H1 (cell line): ENCODE data around the gene PPP2R2B. TPM values are rescaled to one million over a fixed set of nuclear protein-coding genes. Genes with fewer than 3 reads are reported as not detected.

Experiments used
- CTCF ChIA-PET: fragments of 300-600 bp; sonication (Branson Sonifier 250); formaldehyde crosslinking; loops from one replicate; lab custom pipeline; 2021; ENCODE audit not compliant: partially characterized antibody; lab: Charles Lee
- POLR2A ChIA-PET: fragments of 300-600 bp; sonication (Branson Sonifier 250); formaldehyde crosslinking; loops from one replicate; lab custom pipeline; 2021; ENCODE audit warnings: inconsistent platforms; ENCODE audit not compliant: partially characterized antibody; lab: Charles Lee
- DNase-seq, 2 experiments: peaks; one replicate each; pipeline versions ENCODE4 v3.0.0 to v3.0.0-alpha.2; 2010 to 2022; ENCODE audit warnings: low spot score in 2 of 2, low read depth in 1 of 2, mixed read lengths in 1 of 2
- FAIRE-seq: peaks from 2 replicates; lab custom pipeline; 2011; peaks lifted over from hg19 to GRCh38; lab: Jason Lieb, UNC
- H2AFZ ChIP-seq: 2 replicates; pipeline ENCODE4 v1.8.1; 2012; ENCODE audit warnings: low read length, inconsistent platforms
- H2AK5ac ChIP-seq: 2 replicates; pipeline ENCODE4 v1.6.1; 2013; ENCODE audit warnings: low read depth, low read length
- H2BK120ac ChIP-seq: replicated peaks from 2 replicates; pipeline ENCODE3; 2013; ENCODE audit warnings: low read depth, low read length, inconsistent platforms
- H2BK12ac ChIP-seq: 2 replicates; pipeline ENCODE4 v1.6.1; 2013; ENCODE audit warnings: low read depth, low read length
- H2BK15ac ChIP-seq: 2 replicates; pipeline ENCODE4 v1.6.1; 2013; ENCODE audit warnings: low read length
- H2BK20ac ChIP-seq: 2 replicates; pipeline ENCODE4 v1.6.1; 2013; ENCODE audit warnings: low read length
- H2BK5ac ChIP-seq: 2 replicates; pipeline ENCODE4 v1.6.1; 2013; ENCODE audit warnings: low read depth, low read length
- H3K14ac ChIP-seq: 2 replicates; pipeline ENCODE4 v1.6.1; 2013; ENCODE audit warnings: inconsistent platforms; ENCODE audit not compliant: insufficient read length
- H3K18ac ChIP-seq: 2 replicates; pipeline ENCODE4 v1.6.1; 2013; ENCODE audit warnings: low read length; ENCODE audit errors: extremely low read depth
- H3K23ac ChIP-seq: 2 replicates; pipeline ENCODE4 v1.6.1; 2013; ENCODE audit warnings: inconsistent platforms; ENCODE audit not compliant: insufficient read length
- H3K23me2 ChIP-seq: 2 replicates; pipeline ENCODE4 v1.6.1; 2013; ENCODE audit warnings: low read depth, low read length
- H3K27ac ChIP-seq: 2 replicates; pipeline ENCODE4 v1.6.1; 2011; ENCODE audit warnings: low read depth, low read length, inconsistent platforms
- H3K27me3 ChIP-seq, 4 experiments: replicated peaks in 1 of 4; 1 replicate in 1 of 4; 2 replicates in 3 of 4; pipeline versions ENCODE4 v1.6.1 to v1.8.1; 2011 to 2013; ENCODE audit warnings: low read length in 3 of 4, mild to moderate bottlenecking in 3 of 4, inconsistent platforms in 2 of 4, mixed read lengths in 2 of 4, moderate library complexity in 1 of 4; ENCODE audit not compliant: control insufficient read depth in 3 of 4, insufficient read depth in 3 of 4; ENCODE audit errors: extremely low read depth in 1 of 4
- H3K36me3 ChIP-seq, 4 experiments: 2 replicates each; pipeline versions ENCODE4 v1.6.1 to v1.8.1; 2011 to 2013; ENCODE audit warnings: mild to moderate bottlenecking in 4 of 4, low read length in 3 of 4, moderate library complexity in 2 of 4, control low read depth in 1 of 4, inconsistent platforms in 1 of 4; ENCODE audit not compliant: insufficient read depth in 4 of 4, control insufficient read depth in 2 of 4
- H3K4ac ChIP-seq: replicated peaks from 2 replicates; pipeline ENCODE3; 2013; ENCODE audit warnings: low read length, low read depth, mixed read lengths, inconsistent platforms; ENCODE audit not compliant: insufficient read length
- H3K4me1 ChIP-seq, 4 experiments: replicated peaks in 1 of 4; 1 replicate in 1 of 4; 2 replicates in 3 of 4; pipeline versions ENCODE4 v1.6.1 to v1.8.1; 2011 to 2013; ENCODE audit warnings: low read length in 3 of 4, inconsistent platforms in 2 of 4, mixed read lengths in 1 of 4; ENCODE audit not compliant: insufficient read depth in 4 of 4, control insufficient read depth in 3 of 4
- H3K4me2 ChIP-seq, 2 experiments: 2 replicates each; pipeline versions ENCODE4 v1.6.1 to v1.8.1; 2011 to 2013; ENCODE audit warnings: low read depth in 2 of 2, low read length in 2 of 2, control low read depth in 1 of 2, inconsistent platforms in 1 of 2, mild to moderate bottlenecking in 1 of 2; ENCODE audit not compliant: insufficient read depth in 1 of 2
- H3K4me3 ChIP-seq, 4 experiments: fragments of 200-600, 300-600 bp in 1 of 4; sonication (generic), shearing (Covaris generic), sonication (Bioruptor Twin) in 1 of 4; 2 replicates each; pipeline versions ENCODE4 v1.5.1 to v1.8.1; 2011 to 2016; ENCODE audit warnings: low read length in 4 of 4, low read depth in 3 of 4, control low read depth in 2 of 4, inconsistent platforms in 2 of 4, mild to moderate bottlenecking in 2 of 4, mixed read lengths in 1 of 4, moderate library complexity in 1 of 4; ENCODE audit not compliant: insufficient read depth in 2 of 4; ENCODE audit errors: extremely low read depth in 1 of 4
- H3K56ac ChIP-seq: replicated peaks from 2 replicates; pipeline ENCODE3; 2013; ENCODE audit warnings: low read depth, mild to moderate bottlenecking, mixed read lengths, low read length, inconsistent platforms; ENCODE audit not compliant: insufficient read length
- H3K79me1 ChIP-seq: 2 replicates; pipeline ENCODE4 v1.6.1; 2013; ENCODE audit warnings: low read depth, low read length, control low read depth
- H3K79me2 ChIP-seq, 2 experiments: 2 replicates each; pipeline versions ENCODE4 v1.6.1 to v1.8.1; 2012 to 2013; ENCODE audit warnings: low read length in 2 of 2, mild to moderate bottlenecking in 2 of 2, inconsistent platforms in 1 of 2; ENCODE audit not compliant: insufficient read depth in 2 of 2, control insufficient read depth in 1 of 2
- H3K9ac ChIP-seq, 4 experiments: replicated peaks in 1 of 4; 1 replicate in 1 of 4; 2 replicates in 3 of 4; pipeline versions ENCODE4 v1.6.1 to v1.8.1; 2011 to 2013; ENCODE audit warnings: low read depth in 3 of 4, low read length in 3 of 4, control low read depth in 2 of 4, mild to moderate bottlenecking in 2 of 4, moderate library complexity in 2 of 4, inconsistent platforms in 1 of 4; ENCODE audit errors: extremely low read depth in 1 of 4
- H3K9me3 ChIP-seq, 2 experiments: 2 replicates each; pipeline versions ENCODE4 v1.6.1 to v1.8.1; 2012 to 2013; ENCODE audit warnings: mild to moderate bottlenecking in 2 of 2, moderate library complexity in 2 of 2, control low read depth in 1 of 2, inconsistent platforms in 1 of 2, low read depth in 1 of 2, low read length in 1 of 2, mixed read lengths in 1 of 2; ENCODE audit not compliant: insufficient read depth in 2 of 2
- H4K20me1 ChIP-seq, 2 experiments: replicated peaks in 1 of 2; 2 replicates each; pipeline versions ENCODE3 to v1.8.1; 2011 to 2013; ENCODE audit warnings: inconsistent platforms in 2 of 2, low read length in 2 of 2, mild to moderate bottlenecking in 1 of 2; ENCODE audit not compliant: insufficient read depth in 2 of 2, control insufficient read depth in 1 of 2
- H4K5ac ChIP-seq: 2 replicates; pipeline ENCODE4 v1.6.1; 2013; ENCODE audit warnings: low read length, low read depth, mixed read lengths, inconsistent platforms; ENCODE audit not compliant: insufficient read length
- H4K8ac ChIP-seq: 2 replicates; pipeline ENCODE4 v1.8.0; 2013; ENCODE audit warnings: mild to moderate bottlenecking, moderate library complexity, low read length, inconsistent platforms; ENCODE audit not compliant: insufficient read depth; ENCODE audit errors: extremely low read depth
- H4K91ac ChIP-seq: replicated peaks from 2 replicates; pipeline ENCODE3; 2013; ENCODE audit warnings: low read length, mixed read lengths, inconsistent platforms; ENCODE audit not compliant: insufficient read length
- BACH1 ChIP-seq: IDR thresholded peaks from 2 replicates; pipeline ENCODE4 v1.6.1; 2012; ENCODE audit warnings: low read length, improper control_type of control experiment
- BRCA1 ChIP-seq: IDR thresholded peaks from 2 replicates; pipeline ENCODE4 v1.6.1; 2012; ENCODE audit warnings: low read depth, low read length, improper control_type of control experiment
- HDAC2 ChIP-seq, 2 experiments: fragments of 300-600 bp in 1 of 2; sonication (generic) in 1 of 2; IDR thresholded peaks; 2 replicates each; pipeline ENCODE4 v1.6.1; 2011 to 2012; ENCODE audit warnings: low read depth in 2 of 2, low read length in 2 of 2, mild to moderate bottlenecking in 2 of 2, moderate library complexity in 2 of 2, borderline replicate concordance in 1 of 2, inconsistent platforms in 1 of 2
- HDAC6 ChIP-seq: IDR thresholded peaks from one replicate; pipeline ENCODE4 v1.7.1; 2012; ENCODE audit warnings: low read depth, mild to moderate bottlenecking, inconsistent platforms, low read length, moderate library complexity
- NANOG ChIP-seq: IDR thresholded peaks from 2 replicates; pipeline ENCODE4 v1.6.1; 2011; ENCODE audit warnings: low read length, low read depth, mild to moderate bottlenecking, inconsistent platforms; ENCODE audit not compliant: insufficient read depth, poor library complexity, severe bottlenecking
- SIRT6 ChIP-seq: IDR thresholded peaks from one replicate; pipeline ENCODE4 v1.7.1; 2012; ENCODE audit warnings: low read length, inconsistent platforms
- SP1 ChIP-seq: IDR thresholded peaks from 2 replicates; pipeline ENCODE4 v1.6.1; 2011; ENCODE audit warnings: low read depth, low read length
- SP2 ChIP-seq: IDR thresholded peaks from 2 replicates; pipeline ENCODE4 v1.6.1; 2012; ENCODE audit warnings: mild to moderate bottlenecking, low read length, inconsistent platforms
- WGBS, 2 experiments: shearing (Covaris generic) in 1 of 2; methylation state at CpG; one replicate each; pipeline versions ENCODE4 v1.1.6 to v1.1.7; 2013 to 2015; ENCODE audit warnings: low lambda C conversion rate in 2 of 2, mixed read lengths in 2 of 2, inconsistent platforms in 1 of 2, low coverage in 1 of 2, missing lambda C conversion rate in 1 of 2; ENCODE audit not compliant: insufficient replicate concordance in 2 of 2, insufficient coverage in 1 of 2, insufficient read length in 1 of 2; ENCODE audit errors: extremely low coverage in 1 of 2, missing lambda C conversion rate in 1 of 2; 5-methylcytosine and 5-hydroxymethylcytosine counted together
- polyA plus RNA-seq, 7 experiments: library from polyadenylated mRNA; depleted of rRNA in 3 of 7; stranded (reverse) in 5 of 7; unstranded in 2 of 7; fragments of >200 nt in 5 of 7; fragments of 200-250 nt in 2 of 7; gene quantifications; 1 replicate in 5 of 7; 2 replicates in 1 of 7; 4 replicates in 1 of 7; pipeline versions ENCODE4 v1.2.1 to v1.2.3, GENCODE V29; 2011 to 2013; ENCODE audit warnings: missing spikeins in 2 of 7, mixed read lengths in 2 of 7
- total RNA-seq: library from RNA; stranded (reverse); fragmentation: NEBNext Ultra II Directional; extraction: Animal tissue kit (Norgen Biotek cat#: 25700); gene quantifications from 2 replicates; pipeline ENCODE4 v1.2.1, GENCODE V29; 2021

The PPP2R2B gene
- total and polyA plus RNA-seq, 2 of the 8 experiments (the other 6 are each of a cell fraction or from before 2014, with no cell fraction given): 21.1 to 37.1 TPM

DNA sequence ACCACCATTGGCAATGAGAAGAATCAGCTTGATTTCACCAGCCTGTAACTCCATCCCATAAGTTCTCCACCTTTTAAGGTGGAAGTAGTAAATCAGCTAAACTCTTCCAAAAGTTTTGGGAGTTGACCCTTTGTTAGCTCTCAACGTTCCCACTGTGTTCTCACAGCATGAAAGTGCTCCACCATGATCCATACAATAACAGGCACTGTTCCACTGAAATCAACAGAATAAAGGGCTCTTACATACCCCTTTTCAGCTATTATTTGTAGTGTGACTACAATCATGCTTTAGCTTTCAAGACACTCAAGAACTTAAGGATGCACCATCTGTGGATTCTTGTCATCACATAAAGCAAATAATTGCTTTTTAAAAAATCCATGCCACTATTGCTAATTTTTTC is 81.6 kb downstream of the PPP2R2B start:
- Histone ChIP-seq H2AFZ (no peak overlapping the region), H4K91ac (no peak overlapping the region), H4K5ac (no peak overlapping the region), H3K4ac (no peak overlapping the region), H3K36me3 (no peaks in the 10 kb centered on the region), H4K8ac (no peak overlapping the region), H3K18ac (no peak overlapping the region), H2BK12ac (no peak overlapping the region), H3K27ac (no peak overlapping the region), H2AK5ac (no peak overlapping the region), H2BK120ac (no peak overlapping the region), H2BK5ac (no peak overlapping the region), H3K23me2 (no peaks in the 10 kb centered on the region), H3K23ac (no peak overlapping the region), H3K4me3 (no peak overlapping the region), H2BK15ac (no peak overlapping the region), H3K27me3 (no peaks in the 10 kb centered on the region), H3K4me1 (peaks cover 0 to 17% (median 10%) of the 10 kb centered on the region in 4 experiments; a peak in 5 of 7 replicates), H3K4me2 (no peak overlapping the region), H3K79me1 (no peaks in the 10 kb centered on the region), H3K9me3 (no peaks in the 10 kb centered on the region), H3K9ac (no peak overlapping the region), H2BK20ac (no peak overlapping the region), H3K14ac (no peak overlapping the region), H3K79me2 (peaks cover 0 to 5% of the 10 kb centered on the region in 2 experiments; a peak in 1 of 4 replicates), H3K56ac (no peak overlapping the region), H4K20me1 (no peaks in the 10 kb centered on the region)
- 35% methylated on average over 1 of the region's 1 CpG; no CpG with 5 or more reads in 1 of the 2 experiments for WGBS, 2 experiments
- ChIA-PET POLR2A (interaction anchor here (1.1 to 1.3 kb wide), 3 partner anchors 9 to 26 kb away, joined by 3 read pairs; no protein-coding TSS in a partner anchor), CTCF (interaction anchor here (1.3 to 2.0 kb wide), 4 partner anchors 12 to 150 kb away, joined by 3 to 6 read pairs (median 4); no protein-coding TSS in a partner anchor)
- DNase-seq (no peak), FAIRE-seq (peak; percentile 87)
- no peak for TF ChIP-seq HDAC6
- no peak for TF ChIP-seq SP2
- TF ChIP-seq SP1: no peak
- no peak for TF ChIP-seq BRCA1
- no peak for TF ChIP-seq BACH1
- peak in 1 of 2 experiments; percentile 37; a peak in 1 of 4 replicates for TF ChIP-seq HDAC2 (IDR thresholded peaks at IDR 0.05; ENCODE audit: borderline replicate concordance in 1 of 2, low read depth in 2 of 2, low read length in 2 of 2)
- no peak for TF ChIP-seq SIRT6
- peak; percentile 83 for TF ChIP-seq NANOG
